ENCODE results near the gene LIX1.

LIX1 gene

GRCh38 chr5:97106216-97106581 is 36.2 kb downstream of the LIX1 start:
- Histone ChIP-seq H3K9me3 (ENCODE audit: control insufficient read depth, insufficient read depth, low read length) (no peaks in the 10 kb centered on the region), H3K27me3 (ENCODE audit: control insufficient read depth, insufficient read depth, low read length) (no peaks in the 10 kb centered on the region), H3K4me1 (ENCODE audit: control insufficient read depth, insufficient read depth, low read length) (peaks cover 2% of the 10 kb centered on the region; the same call in 1 of the 2 replicates), H3K27ac (ENCODE audit: low read length) (no peak overlapping the region), H3K36me3 (ENCODE audit: control insufficient read depth, insufficient read depth, low read length) (no peaks in the 10 kb centered on the region), H3K4me3 (ENCODE audit: low read length) (no peak overlapping the region)
- WGBS (ENCODE audit: insufficient coverage, insufficient read length), result no CpG with 5 or more reads among the region's 2 CpGs
- no peak for DNase-seq (ENCODE audit: low read depth, low spot score)

GRCh38 chr5:97105501-97106215 is 36.8 kb downstream of the LIX1 start:
- peaks cover 2% of the 10 kb centered on the region; the same call in 1 of the 2 replicates for H3K4me1 ChIP-seq (ENCODE audit: control insufficient read depth, insufficient read depth, low read length)
- H3K4me3 ChIP-seq (ENCODE audit: low read length), result no peak overlapping the region
- no CpG with 5 or more reads among the region's 13 CpGs for WGBS (ENCODE audit: insufficient coverage, insufficient read length)
- no peak overlapping the region for H3K27ac ChIP-seq (ENCODE audit: low read length)
- H3K27me3 ChIP-seq (ENCODE audit: control insufficient read depth, insufficient read depth, low read length), result no peaks in the 10 kb centered on the region
- no peaks in the 10 kb centered on the region for H3K9me3 ChIP-seq (ENCODE audit: control insufficient read depth, insufficient read depth, low read length)
- DNase-seq (ENCODE audit: low read depth, low spot score), result no peak
- no peaks in the 10 kb centered on the region for H3K36me3 ChIP-seq (ENCODE audit: control insufficient read depth, insufficient read depth, low read length)

- no CpG with 5 or more reads among the region's 8 CpGs for WGBS (ENCODE audit: insufficient coverage, insufficient read length)
- no peaks in the 10 kb centered on the region for H3K9me3 ChIP-seq (ENCODE audit: control insufficient read depth, insufficient read depth, low read length)
- H3K4me1 ChIP-seq (ENCODE audit: control insufficient read depth, insufficient read depth, low read length), result peaks cover 2% of the 10 kb centered on the region; the same call in 1 of the 2 replicates
- H3K4me3 ChIP-seq (ENCODE audit: low read length), result no peak overlapping the region
- no peak for DNase-seq (ENCODE audit: low read depth, low spot score)
- H3K36me3 ChIP-seq (ENCODE audit: control insufficient read depth, insufficient read depth, low read length), result no peaks in the 10 kb centered on the region
- H3K27ac ChIP-seq (ENCODE audit: low read length), result no peak overlapping the region
- no peaks in the 10 kb centered on the region for H3K27me3 ChIP-seq (ENCODE audit: control insufficient read depth, insufficient read depth, low read length)
Observed at GRCh38 chr5:97102010-97102470, 40.4 kb downstream of the LIX1 start.

GRCh38 chr5:97101189-97101910 is 41.1 kb downstream of the LIX1 start:
- Histone ChIP-seq H3K27me3 (ENCODE audit: control insufficient read depth, insufficient read depth, low read length) (no peaks in the 10 kb centered on the region), H3K36me3 (ENCODE audit: control insufficient read depth, insufficient read depth, low read length) (no peaks in the 10 kb centered on the region), H3K4me1 (ENCODE audit: control insufficient read depth, insufficient read depth, low read length) (peaks cover 2% of the 10 kb centered on the region; the same call in 1 of the 2 replicates), H3K27ac (ENCODE audit: low read length) (no peak overlapping the region), H3K4me3 (ENCODE audit: low read length) (no peak overlapping the region), H3K9me3 (ENCODE audit: control insufficient read depth, insufficient read depth, low read length) (no peaks in the 10 kb centered on the region)
- DNase-seq (ENCODE audit: low read depth, low spot score), result no peak
- no CpG with 5 or more reads among the region's 6 CpGs for WGBS (ENCODE audit: insufficient coverage, insufficient read length)

- peaks cover 2% of the 10 kb centered on the region; the same call in 1 of the 2 replicates for H3K4me1 ChIP-seq (ENCODE audit: control insufficient read depth, insufficient read depth, low read length)
- H3K27me3 ChIP-seq (ENCODE audit: control insufficient read depth, insufficient read depth, low read length), result no peaks in the 10 kb centered on the region
- no CpG with 5 or more reads among the region's 2 CpGs for WGBS (ENCODE audit: insufficient coverage, insufficient read length)
- H3K9me3 ChIP-seq (ENCODE audit: control insufficient read depth, insufficient read depth, low read length), result no peaks in the 10 kb centered on the region
- no peak overlapping the region for H3K27ac ChIP-seq (ENCODE audit: low read length)
- no peak for DNase-seq (ENCODE audit: low read depth, low spot score)
- no peak overlapping the region for H3K4me3 ChIP-seq (ENCODE audit: low read length)
- H3K36me3 ChIP-seq (ENCODE audit: control insufficient read depth, insufficient read depth, low read length), result no peaks in the 10 kb centered on the region
Observed at GRCh38 chr5:97100476-97100875, 41.9 kb downstream of the LIX1 start.

GRCh38 chr5:97098922-97099321 is 43.5 kb downstream of the LIX1 start:
- Histone ChIP-seq H3K9me3 (ENCODE audit: control insufficient read depth, insufficient read depth, low read length) (no peaks in the 10 kb centered on the region), H3K27ac (ENCODE audit: low read length) (no peak overlapping the region), H3K27me3 (ENCODE audit: control insufficient read depth, insufficient read depth, low read length) (no peaks in the 10 kb centered on the region), H3K4me3 (ENCODE audit: low read length) (no peak overlapping the region), H3K4me1 (ENCODE audit: control insufficient read depth, insufficient read depth, low read length) (peaks cover 2% of the 10 kb centered on the region; the same call in 1 of the 2 replicates), H3K36me3 (ENCODE audit: control insufficient read depth, insufficient read depth, low read length) (no peaks in the 10 kb centered on the region)
- no peak for DNase-seq (ENCODE audit: low read depth, low spot score)
- no CpG with 5 or more reads among the region's 5 CpGs for WGBS (ENCODE audit: insufficient coverage, insufficient read length)

GRCh38 chr5:97097326-97098230 is 44.8 kb downstream of the LIX1 start:
- H3K27me3 ChIP-seq (ENCODE audit: control insufficient read depth, insufficient read depth, low read length), result no peaks in the 10 kb centered on the region
- DNase-seq (ENCODE audit: low read depth, low spot score), result no peak
- no CpG with 5 or more reads among the region's 9 CpGs for WGBS (ENCODE audit: insufficient coverage, insufficient read length)

GRCh38 chr5:97096846-97097245 is 45.6 kb downstream of the LIX1 start:
- DNase-seq (ENCODE audit: low read depth, low spot score), result no peak
- no peaks in the 10 kb centered on the region for H3K27me3 ChIP-seq (ENCODE audit: control insufficient read depth, insufficient read depth, low read length)
- no peaks in the 10 kb centered on the region for H3K9me3 ChIP-seq (ENCODE audit: control insufficient read depth, insufficient read depth, low read length)
- no peaks in the 10 kb centered on the region for H3K36me3 ChIP-seq (ENCODE audit: control insufficient read depth, insufficient read depth, low read length)
- no peak overlapping the region for H3K27ac ChIP-seq (ENCODE audit: low read length)
- H3K4me1 ChIP-seq (ENCODE audit: control insufficient read depth, insufficient read depth, low read length), result no peaks in the 10 kb centered on the region; the same call in 1 of the 2 replicates
- no peak overlapping the region for H3K4me3 ChIP-seq (ENCODE audit: low read length)

More at GRCh38 chr5:97097326-97098230, 44.8 kb downstream of the LIX1 start:
- Histone ChIP-seq H3K9me3 (ENCODE audit: control insufficient read depth, insufficient read depth, low read length) (no peaks in the 10 kb centered on the region), H3K4me3 (ENCODE audit: low read length) (no peak overlapping the region), H3K4me1 (ENCODE audit: control insufficient read depth, insufficient read depth, low read length) (peaks cover 2% of the 10 kb centered on the region; the same call in 1 of the 2 replicates), H3K27ac (ENCODE audit: low read length) (no peak overlapping the region), H3K36me3 (ENCODE audit: control insufficient read depth, insufficient read depth, low read length) (no peaks in the 10 kb centered on the region)

- no peak overlapping the region for H3K27ac ChIP-seq (ENCODE audit: low read length)
- H3K4me3 ChIP-seq (ENCODE audit: low read length), result no peak overlapping the region
- no peaks in the 10 kb centered on the region for H3K9me3 ChIP-seq (ENCODE audit: control insufficient read depth, insufficient read depth, low read length)
- H3K36me3 ChIP-seq (ENCODE audit: control insufficient read depth, insufficient read depth, low read length), result no peaks in the 10 kb centered on the region
- no peaks in the 10 kb centered on the region; the same call in 1 of the 2 replicates for H3K4me1 ChIP-seq (ENCODE audit: control insufficient read depth, insufficient read depth, low read length)
- DNase-seq (ENCODE audit: low read depth, low spot score), result no peak
- H3K27me3 ChIP-seq (ENCODE audit: control insufficient read depth, insufficient read depth, low read length), result no peaks in the 10 kb centered on the region
- no CpG with 5 or more reads among the region's 5 CpGs for WGBS (ENCODE audit: insufficient coverage, insufficient read length)
Observed at GRCh38 chr5:97096191-97096590, 46.2 kb downstream of the LIX1 start.

- no peak for DNase-seq (ENCODE audit: low read depth, low spot score)
Observed at GRCh38 chr5:97095318-97095732, 47.1 kb downstream of the LIX1 start.

More at GRCh38 chr5:97095318-97095732, 47.1 kb downstream of the LIX1 start:
- no CpG with 5 or more reads among the region's 1 CpG for WGBS (ENCODE audit: insufficient coverage, insufficient read length)
- Histone ChIP-seq H3K4me1 (ENCODE audit: control insufficient read depth, insufficient read depth, low read length) (no peaks in the 10 kb centered on the region; the same call in 1 of the 2 replicates), H3K9me3 (ENCODE audit: control insufficient read depth, insufficient read depth, low read length) (no peaks in the 10 kb centered on the region), H3K4me3 (ENCODE audit: low read length) (no peak overlapping the region), H3K27me3 (ENCODE audit: control insufficient read depth, insufficient read depth, low read length) (no peaks in the 10 kb centered on the region), H3K36me3 (ENCODE audit: control insufficient read depth, insufficient read depth, low read length) (no peaks in the 10 kb centered on the region), H3K27ac (ENCODE audit: low read length) (no peak overlapping the region)
